Measurements from ENCODE around the gene IGF1R. TPM values are rescaled to one million over a fixed set of nuclear protein-coding genes. Genes with fewer than 3 reads are reported as not detected.

IGF1R gene
- total and polyA plus RNA-seq, 2 of the 8 experiments (the other 6 are each of a cell fraction or from before 2014, with no cell fraction given): 32.9 to 109 TPM

GRCh38 chr15:98764291-98764690, 116.0 kb downstream of the IGF1R start (continued):
- TF ChIP-seq CHD7 (IDR thresholded peaks at IDR 0.05; ENCODE audit: insufficient replicate concordance, low read length) (no peak), KDM1A (IDR thresholded peaks at IDR 0.05; ENCODE audit: borderline replicate concordance, low read length) (no peak), SP4 (IDR thresholded peaks at IDR 0.05; ENCODE audit: low read length) (no peak)
